HAP-1 (cell line): ENCODE results near the gene CCDC138.

Experiments
- DNase-seq, 2 experiments: peaks; one replicate each; pipeline ENCODE4 v3.0.0-alpha.2; 2016 to 2020; ENCODE audit warnings: low spot score in 2 of 2
- H3K27me3 ChIP-seq: fragments of 250-450 bp; sonication (Bioruptor Pico); 2 replicates; pipeline ENCODE4 v1.5.1; 2020; ENCODE audit warnings: low read depth, mild to moderate bottlenecking, moderate library complexity
- H3K36me3 ChIP-seq: fragments of 250-450 bp; sonication (Bioruptor Pico); replicated peaks from 2 replicates; pipeline ENCODE4 v1.5.1; 2020; ENCODE audit warnings: mild to moderate bottlenecking
- H3K4me1 ChIP-seq: fragments of 250-450 bp; sonication (Bioruptor Pico); 2 replicates; pipeline ENCODE4 v1.5.1; 2020; ENCODE audit warnings: mild to moderate bottlenecking
- H3K4me3 ChIP-seq: fragments of 250-450 bp; sonication (Bioruptor Pico); 2 replicates; pipeline ENCODE4 v1.5.1; 2020; ENCODE audit warnings: mild to moderate bottlenecking, moderate library complexity
- H3K9me3 ChIP-seq: fragments of 250-450 bp; sonication (Bioruptor Pico); 2 replicates; pipeline ENCODE4 v1.5.1; 2020; ENCODE audit warnings: mild to moderate bottlenecking, moderate library complexity
- in situ Hi-C: fragments of 300-500 bp; cut with MboI; formaldehyde crosslinking; loops from 3 replicates; pipeline ENCODE4 v1.14.3; 2020; ENCODE audit warnings: low sequenced_read_pairs, inconsistent platforms, mixed read lengths

Gene CCDC138

GRCh38 chr2:108893277-108893676, 106.7 kb downstream of the CCDC138 start:
- Histone ChIP-seq H3K27me3 (no peaks in the 10 kb centered on the region), H3K4me3 (no peak overlapping the region), H3K36me3 (no peaks in the 10 kb centered on the region), H3K4me1 (no peaks in the 10 kb centered on the region), H3K9me3 (no peaks in the 10 kb centered on the region)
- in situ Hi-C loops = no loop called here
- no peak for DNase-seq

- in situ Hi-C loops = no loop called here
- DNase-seq = no peak
These were observed 108.2 kb downstream of the CCDC138 start for GRCh38 chr2:108894766-108895165.

GRCh38 chr2:108895188-108895587, 108.6 kb downstream of the CCDC138 start:
- no peak for DNase-seq
- Histone ChIP-seq H3K36me3 (no peaks in the 10 kb centered on the region), H3K27me3 (no peaks in the 10 kb centered on the region), H3K9me3 (no peaks in the 10 kb centered on the region), H3K4me1 (no peaks in the 10 kb centered on the region), H3K4me3 (no peak overlapping the region)
- in situ Hi-C loops = no loop called here

More at GRCh38 chr2:108894766-108895165, 108.2 kb downstream of the CCDC138 start:
- no peaks in the 10 kb centered on the region for H3K9me3 ChIP-seq
- no peaks in the 10 kb centered on the region for H3K27me3 ChIP-seq
- H3K4me3 ChIP-seq = no peak overlapping the region
- H3K4me1 ChIP-seq = no peaks in the 10 kb centered on the region
- H3K36me3 ChIP-seq = no peaks in the 10 kb centered on the region

- in situ Hi-C loops = no loop called here
- no peaks in the 10 kb centered on the region for H3K4me1 ChIP-seq
- H3K27me3 ChIP-seq = no peaks in the 10 kb centered on the region
- no peaks in the 10 kb centered on the region for H3K36me3 ChIP-seq
- DNase-seq = no peak
- no peak overlapping the region for H3K4me3 ChIP-seq
- H3K9me3 ChIP-seq = no peaks in the 10 kb centered on the region
These were observed 110.2 kb downstream of the CCDC138 start for GRCh38 chr2:108896741-108897140.

- Histone ChIP-seq H3K36me3 (no peaks in the 10 kb centered on the region), H3K4me3 (no peak overlapping the region), H3K4me1 (no peaks in the 10 kb centered on the region), H3K9me3 (no peaks in the 10 kb centered on the region), H3K27me3 (no peaks in the 10 kb centered on the region)
- no peak for DNase-seq
- in situ Hi-C loops = no loop called here
These were observed 111.9 kb downstream of the CCDC138 start for GRCh38 chr2:108898315-108899082.

- DNase-seq = no peak
- in situ Hi-C loops = no loop called here
These were observed 118.1 kb downstream of the CCDC138 start for GRCh38 chr2:108904680-108905079.

GRCh38 chr2:108905176-108905575, 118.6 kb downstream of the CCDC138 start:
- no peak overlapping the region for H3K4me3 ChIP-seq
- H3K36me3 ChIP-seq = no peaks in the 10 kb centered on the region
- in situ Hi-C loops = no loop called here
- no peaks in the 10 kb centered on the region for H3K4me1 ChIP-seq
- no peak for DNase-seq
- H3K9me3 ChIP-seq = no peaks in the 10 kb centered on the region
- no peaks in the 10 kb centered on the region for H3K27me3 ChIP-seq

More at GRCh38 chr2:108904680-108905079, 118.1 kb downstream of the CCDC138 start:
- no peak overlapping the region for H3K4me3 ChIP-seq
- no peaks in the 10 kb centered on the region for H3K9me3 ChIP-seq
- H3K36me3 ChIP-seq = no peaks in the 10 kb centered on the region
- no peaks in the 10 kb centered on the region for H3K4me1 ChIP-seq
- H3K27me3 ChIP-seq = no peaks in the 10 kb centered on the region

- Histone ChIP-seq H3K4me3 (no peak overlapping the region), H3K4me1 (no peaks in the 10 kb centered on the region), H3K36me3 (no peaks in the 10 kb centered on the region), H3K9me3 (no peaks in the 10 kb centered on the region), H3K27me3 (no peaks in the 10 kb centered on the region)
- no peak for DNase-seq
- in situ Hi-C loops = no loop called here
These were observed 119.3 kb downstream of the CCDC138 start for GRCh38 chr2:108905906-108906305.

- in situ Hi-C loops = no loop called here
- Histone ChIP-seq H3K4me1 (no peaks in the 10 kb centered on the region), H3K9me3 (no peaks in the 10 kb centered on the region), H3K36me3 (no peaks in the 10 kb centered on the region), H3K4me3 (no peak overlapping the region), H3K27me3 (no peaks in the 10 kb centered on the region)
- DNase-seq = no peak
These were observed 120.0 kb downstream of the CCDC138 start for GRCh38 chr2:108906403-108907077.

- Histone ChIP-seq H3K9me3 (no peaks in the 10 kb centered on the region), H3K27me3 (no peaks in the 10 kb centered on the region), H3K4me3 (no peak overlapping the region), H3K36me3 (no peaks in the 10 kb centered on the region), H3K4me1 (no peaks in the 10 kb centered on the region)
- no peak for DNase-seq
- in situ Hi-C loops = no loop called here
These were observed 121.5 kb downstream of the CCDC138 start for GRCh38 chr2:108907822-108908712.

GRCh38 chr2:108908713-108909070, 122.1 kb downstream of the CCDC138 start:
- H3K4me3 ChIP-seq = no peak overlapping the region
- no peaks in the 10 kb centered on the region for H3K27me3 ChIP-seq
- DNase-seq = no peak
- H3K36me3 ChIP-seq = no peaks in the 10 kb centered on the region
- H3K9me3 ChIP-seq = no peaks in the 10 kb centered on the region
- in situ Hi-C loops = no loop called here
- no peaks in the 10 kb centered on the region for H3K4me1 ChIP-seq

- no peaks in the 10 kb centered on the region for H3K4me1 ChIP-seq
- H3K4me3 ChIP-seq = no peak overlapping the region
- H3K27me3 ChIP-seq = no peaks in the 10 kb centered on the region
- no peaks in the 10 kb centered on the region for H3K9me3 ChIP-seq
- in situ Hi-C loops = no loop called here
- H3K36me3 ChIP-seq = no peaks in the 10 kb centered on the region
- no peak for DNase-seq
These were observed 122.8 kb downstream of the CCDC138 start for GRCh38 chr2:108909275-108909823.

GRCh38 chr2:108910011-108910431, 123.5 kb downstream of the CCDC138 start:
- no peaks in the 10 kb centered on the region for H3K9me3 ChIP-seq
- in situ Hi-C loops = no loop called here
- no peaks in the 10 kb centered on the region for H3K36me3 ChIP-seq

More at GRCh38 chr2:108910011-108910431, 123.5 kb downstream of the CCDC138 start:
- DNase-seq = no peak
- Histone ChIP-seq H3K27me3 (no peaks in the 10 kb centered on the region), H3K4me3 (no peak overlapping the region), H3K4me1 (no peaks in the 10 kb centered on the region)
